GM12801 (cell line): ENCODE data around the gene PPP1R16B.

Experiments
- TF ChIP-seq, protein P1 (sequence below): IDR thresholded peaks from one replicate; pipeline ENCODE4 v1.5.1; 2011; ENCODE audit warnings: control low read depth; ENCODE audit not compliant: insufficient read length; ENCODE audit errors: extremely low read depth

Gene PPP1R16B

DNA sequence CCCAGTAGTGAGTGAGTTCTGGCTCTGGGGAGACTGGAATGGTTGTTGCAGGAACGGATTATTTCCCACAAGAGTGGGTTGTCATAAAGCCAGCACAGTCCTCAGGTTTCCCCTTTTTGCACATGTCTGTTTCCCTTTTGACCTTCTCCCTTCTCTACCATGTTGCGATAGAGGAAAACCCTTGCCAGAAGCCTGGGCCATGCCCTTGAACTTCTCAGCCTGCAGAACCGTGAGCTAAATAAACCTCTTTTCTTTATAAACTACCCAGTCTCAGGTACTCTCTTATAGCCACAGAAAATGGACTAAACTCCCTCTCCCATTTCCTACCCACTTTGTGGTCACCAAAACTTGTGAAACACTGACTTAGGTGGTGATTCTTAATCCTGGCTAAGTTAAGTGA, 7.2 kb upstream of the PPP1R16B start:
- TF ChIP-seq, protein P1, sequence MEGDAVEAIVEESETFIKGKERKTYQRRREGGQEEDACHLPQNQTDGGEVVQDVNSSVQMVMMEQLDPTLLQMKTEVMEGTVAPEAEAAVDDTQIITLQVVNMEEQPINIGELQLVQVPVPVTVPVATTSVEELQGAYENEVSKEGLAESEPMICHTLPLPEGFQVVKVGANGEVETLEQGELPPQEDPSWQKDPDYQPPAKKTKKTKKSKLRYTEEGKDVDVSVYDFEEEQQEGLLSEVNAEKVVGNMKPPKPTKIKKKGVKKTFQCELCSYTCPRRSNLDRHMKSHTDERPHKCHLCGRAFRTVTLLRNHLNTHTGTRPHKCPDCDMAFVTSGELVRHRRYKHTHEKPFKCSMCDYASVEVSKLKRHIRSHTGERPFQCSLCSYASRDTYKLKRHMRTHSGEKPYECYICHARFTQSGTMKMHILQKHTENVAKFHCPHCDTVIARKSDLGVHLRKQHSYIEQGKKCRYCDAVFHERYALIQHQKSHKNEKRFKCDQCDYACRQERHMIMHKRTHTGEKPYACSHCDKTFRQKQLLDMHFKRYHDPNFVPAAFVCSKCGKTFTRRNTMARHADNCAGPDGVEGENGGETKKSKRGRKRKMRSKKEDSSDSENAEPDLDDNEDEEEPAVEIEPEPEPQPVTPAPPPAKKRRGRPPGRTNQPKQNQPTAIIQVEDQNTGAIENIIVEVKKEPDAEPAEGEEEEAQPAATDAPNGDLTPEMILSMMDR, result no peak

DNA sequence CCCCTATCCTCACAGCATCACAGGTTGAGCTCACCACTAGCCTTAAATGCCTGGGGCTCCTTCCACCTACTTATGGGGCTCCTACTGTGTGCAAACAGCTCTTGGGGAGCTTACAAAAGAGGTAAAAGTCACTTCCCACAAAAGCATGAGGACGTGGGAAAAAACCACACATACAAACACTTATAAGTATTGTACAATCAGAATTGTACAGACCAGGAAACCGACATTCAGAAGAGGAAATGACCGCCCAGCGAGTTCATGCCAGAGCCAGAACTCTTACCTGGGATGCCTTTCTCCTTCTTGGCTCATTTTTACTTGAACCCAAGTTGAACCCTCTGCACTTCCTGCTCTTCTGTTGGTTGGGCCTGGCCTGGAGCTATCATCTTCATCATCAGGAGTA, 6.3 kb upstream of the PPP1R16B start:
- TF ChIP-seq, protein P1, result no peak

DNA sequence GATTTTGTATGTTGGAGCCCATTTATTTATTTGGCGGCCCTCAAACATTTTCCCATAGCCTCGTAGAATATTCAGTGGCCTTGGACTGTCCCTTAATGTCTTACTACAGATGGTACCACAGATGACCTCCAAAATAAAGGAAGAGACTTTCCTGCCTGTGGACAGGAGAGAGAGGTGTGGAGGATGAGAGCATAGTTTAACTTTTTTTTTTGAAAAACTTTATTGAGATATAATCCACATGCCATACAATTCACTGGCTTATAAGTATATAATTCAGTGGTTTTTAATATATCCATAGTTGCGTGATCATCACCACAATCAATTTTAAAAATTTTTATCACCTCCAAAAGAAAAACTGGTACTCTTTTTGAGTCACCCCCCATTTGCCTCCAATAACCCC, 4.6 kb upstream of the PPP1R16B start:
- TF ChIP-seq, protein P1, result no peak

DNA sequence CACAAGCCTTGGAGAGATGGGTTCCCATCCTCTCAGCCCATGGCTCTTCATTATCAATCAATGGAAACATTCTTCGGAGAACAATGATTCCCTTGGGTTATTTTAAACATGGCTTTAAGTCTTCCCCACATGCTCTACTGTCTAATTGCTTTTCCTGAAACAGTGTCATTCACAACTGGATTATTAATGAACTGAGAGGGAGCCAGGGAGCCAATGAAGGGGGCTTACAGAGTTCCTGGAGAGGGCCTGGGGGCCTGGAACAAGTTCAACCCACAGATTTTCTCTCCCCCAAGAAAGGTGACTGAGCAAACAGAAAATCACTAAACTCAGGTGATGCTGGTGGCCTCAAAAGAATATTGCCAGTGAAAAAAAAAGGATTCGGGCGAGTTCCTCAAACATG, 1.3 kb upstream of the PPP1R16B start:
- TF ChIP-seq, protein P1, result no peak

DNA sequence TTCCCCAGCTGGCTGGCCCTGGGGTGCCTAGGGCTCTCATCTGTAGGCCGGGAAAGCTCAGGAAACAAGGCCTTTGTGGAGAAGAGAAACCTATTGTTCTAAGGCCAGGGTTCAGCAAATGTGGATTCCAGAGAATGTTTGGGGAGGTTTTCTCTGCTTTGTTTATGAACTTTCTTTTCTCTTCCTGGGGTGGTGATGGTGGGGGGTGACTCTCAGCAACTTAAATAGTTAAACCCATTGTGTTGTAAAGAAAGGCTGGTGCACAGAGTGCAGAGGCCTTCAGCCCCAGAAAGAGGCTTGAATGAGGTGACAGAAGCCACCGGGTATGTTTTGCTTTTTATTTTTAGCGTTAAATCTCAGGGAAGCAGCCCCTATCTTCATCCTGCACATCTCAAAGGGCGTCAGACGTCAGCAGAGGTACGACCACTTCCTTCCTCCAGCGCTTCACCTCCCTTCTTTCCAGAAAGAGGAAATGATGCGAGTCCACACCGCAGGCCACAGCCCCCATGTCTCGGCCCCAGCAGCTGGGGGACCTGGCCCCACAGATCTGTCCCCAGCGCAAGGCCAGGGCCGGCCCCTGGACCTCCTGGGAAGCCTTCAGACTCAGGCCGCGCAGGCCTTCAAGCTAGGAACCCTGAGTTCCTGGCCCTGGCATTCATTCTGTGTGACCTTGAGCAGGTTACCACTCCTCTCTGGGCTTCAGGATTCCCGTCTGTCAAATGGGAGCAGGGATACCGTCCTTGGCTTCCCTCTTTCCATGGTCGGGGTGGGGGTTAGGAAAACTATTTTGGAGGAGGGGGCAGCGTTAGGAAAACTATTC, 605 bp upstream of the PPP1R16B start:
- TF ChIP-seq, protein P1, result no peak

DNA sequence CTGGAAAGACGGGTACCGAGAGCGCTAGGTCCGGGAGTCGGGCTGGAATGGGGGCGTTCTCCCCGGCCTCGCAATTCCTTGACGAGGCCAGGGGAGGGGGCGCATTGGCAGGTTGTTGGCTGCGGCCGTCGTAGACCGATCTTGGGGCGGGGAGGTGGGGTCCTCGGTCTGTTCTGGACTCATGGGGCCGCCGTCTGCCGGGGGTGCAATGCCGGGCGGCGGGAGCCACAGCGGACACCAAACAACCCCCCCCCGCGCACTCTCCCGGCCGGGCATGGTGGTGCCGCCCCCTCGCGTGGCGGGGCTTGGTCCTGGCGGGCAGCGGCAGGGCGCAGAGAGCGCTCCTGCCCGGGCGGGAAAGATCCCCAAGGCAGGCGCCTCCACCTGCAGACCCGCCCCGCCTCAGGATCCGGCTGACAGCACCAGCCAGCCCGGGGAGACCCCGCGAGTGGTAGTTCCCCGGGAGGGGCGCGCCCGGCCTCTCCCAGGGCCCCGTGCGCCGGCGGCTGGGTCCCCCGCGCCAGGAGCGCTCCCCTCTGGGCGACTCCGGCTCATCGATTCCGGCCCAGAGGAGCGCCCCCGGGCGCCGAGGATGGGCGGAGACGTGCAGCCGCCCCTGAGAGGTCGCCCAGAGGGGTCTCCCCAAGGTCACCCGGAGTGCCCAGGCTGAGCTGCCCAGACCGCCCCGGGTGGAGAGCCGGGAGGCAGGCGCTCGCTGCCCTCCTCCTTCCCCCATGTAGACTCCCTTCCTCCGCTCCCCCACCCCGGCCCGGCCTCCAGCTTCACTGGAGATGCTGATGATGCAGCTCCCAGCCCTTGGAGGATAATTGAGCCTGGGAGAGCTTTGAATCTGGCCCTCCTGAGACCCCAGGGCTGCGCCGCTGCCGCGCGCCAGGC, 709 bp downstream of the PPP1R16B start:
- TF ChIP-seq, protein P1, result no peak

DNA sequence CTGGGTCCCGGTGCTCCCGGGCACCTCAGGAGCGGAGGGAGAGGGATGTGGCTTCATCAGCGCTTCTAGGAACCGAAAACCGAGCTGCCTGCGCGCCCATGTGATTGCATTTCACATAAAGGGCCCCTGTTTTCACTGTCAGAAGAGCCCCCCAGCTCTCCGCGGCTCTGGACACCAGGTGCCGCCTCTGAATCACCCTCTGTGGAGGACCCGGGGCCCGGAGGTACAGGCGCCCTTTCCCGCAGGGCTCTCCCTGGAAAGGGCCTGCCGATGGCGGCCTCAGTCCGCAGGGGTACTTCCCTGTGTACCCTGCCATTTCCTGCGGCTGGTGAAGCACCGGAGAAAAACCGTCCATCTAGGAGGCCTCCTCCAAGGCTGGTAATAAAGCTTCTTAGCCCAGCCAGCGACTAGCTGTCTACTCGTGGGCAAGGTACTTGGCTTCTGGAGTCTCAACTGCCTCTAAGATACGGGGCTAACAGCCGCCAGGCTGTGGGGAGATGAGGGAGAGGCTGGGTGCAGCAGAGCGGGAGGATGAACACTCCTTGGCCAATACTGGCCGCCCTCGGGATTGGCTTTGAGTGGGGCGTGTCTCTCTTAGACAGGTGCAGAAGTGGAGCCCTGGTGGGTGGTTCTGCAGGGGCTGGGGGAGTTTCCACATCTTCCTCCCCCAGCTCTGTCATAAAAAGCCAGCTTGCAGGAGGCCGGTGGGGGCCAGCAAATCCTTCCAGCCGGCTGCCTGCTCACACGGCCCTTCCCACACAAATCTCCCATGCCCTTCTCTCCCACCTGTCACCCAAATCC, 1.6 kb downstream of the PPP1R16B start:
- TF ChIP-seq, protein P1, result no peak
